GM12878 (cell line): ENCODE data around the gene P4HTM. TPM values are rescaled to one million over a fixed set of nuclear protein-coding genes. Genes with fewer than 3 reads are reported as not detected.

ENCODE experiments used
- ATAC-seq: fragments of 200-7000 bp; cut with Tn5 transposase; 3 replicates; pipeline ENCODE4 v1.9.1; 2020; ENCODE audit warnings: mild to moderate bottlenecking, moderate library complexity
- BruUV-seq: library from RNA; stranded (reverse); fragments of 400-500 nt; replicated peaks from 2 replicates; lab custom pipeline; 2021; lab: Mats Ljungman, UMichigan
- CTCF ChIA-PET: fragments of 300-600 bp; sonication (Branson Sonifier 250); formaldehyde crosslinking; extraction: SDS; loops from one replicate; lab custom pipeline; 2021; ENCODE audit warnings: inconsistent platforms; lab: Yijun Ruan, JAX
- POLR2A ChIA-PET: fragments of 350-600 bp; formaldehyde crosslinking; extraction: SDS; loops from one replicate; lab custom pipeline; 2021; ENCODE audit warnings: inconsistent platforms; lab: Charles Lee
- RAD21 ChIA-PET: fragments of 300-600 bp; sonication (Branson Sonifier 250); formaldehyde crosslinking; loops from one replicate; lab custom pipeline; 2023; ENCODE audit warnings: antibody characterized with exemption; ENCODE audit not compliant: unreplicated experiment; lab: Charles Lee
- SMC1A ChIA-PET: fragments of 300-600 bp; sonication (Branson Sonifier 250); formaldehyde crosslinking; loops from one replicate; lab custom pipeline; 2023; ENCODE audit not compliant: unreplicated experiment, uncharacterized antibody; lab: Charles Lee
- DNase-seq: peaks from one replicate; pipeline ENCODE4 v3.0.0-alpha.2; 2011; ENCODE audit warnings: low read depth, low spot score
- FAIRE-seq: peaks from 3 replicates; lab custom pipeline; 2011; peaks lifted over from hg19 to GRCh38; lab: Jason Lieb, UNC
- H2AFZ ChIP-seq: 2 replicates; pipeline ENCODE4 v1.6.0; 2011; ENCODE audit warnings: low read depth, low read length, control low read depth; ENCODE audit not compliant: control insufficient read depth
- H3K27ac ChIP-seq: 2 replicates; pipeline ENCODE4 v1.5.1; 2011; ENCODE audit warnings: control low read depth; ENCODE audit not compliant: control insufficient read depth, insufficient read depth
- H3K27me3 ChIP-seq, 2 experiments: replicated peaks in 1 of 2; 2 replicates each; pipeline versions ENCODE4 v1.6.0 to v1.6.1; 2011; ENCODE audit warnings: low read length in 1 of 2; ENCODE audit not compliant: control insufficient read depth in 2 of 2, insufficient read depth in 2 of 2
- H3K36me3 ChIP-seq, 2 experiments: 2 replicates each; pipeline ENCODE4 v1.5.1; 2011; ENCODE audit warnings: low read length in 1 of 2; ENCODE audit not compliant: control insufficient read depth in 2 of 2, insufficient read depth in 2 of 2
- H3K4me1 ChIP-seq: 2 replicates; pipeline ENCODE4 v1.6.1; 2011; ENCODE audit warnings: mild to moderate bottlenecking, low read length, moderate library complexity, mixed read lengths; ENCODE audit not compliant: control insufficient read depth, insufficient read depth
- H3K4me2 ChIP-seq: 2 replicates; pipeline ENCODE4 v1.6.0; 2011; ENCODE audit warnings: control low read depth; ENCODE audit not compliant: control insufficient read depth, insufficient read depth
- H3K4me3 ChIP-seq: fragments of 200-600 bp; sonication (generic); 2 replicates; pipeline ENCODE4 v1.5.1; 2016
- H3K79me2 ChIP-seq: 2 replicates; pipeline ENCODE4 v1.6.0; 2011; ENCODE audit warnings: low read length; ENCODE audit not compliant: control insufficient read depth, insufficient read depth
- H3K9ac ChIP-seq: 2 replicates; pipeline ENCODE4 v1.8.0; 2011; ENCODE audit warnings: low read length, control low read depth, mixed read lengths; ENCODE audit not compliant: control insufficient read depth, insufficient read depth
- H3K9me3 ChIP-seq: replicated peaks from 3 replicates; pipeline ENCODE4 v1.5.1; 2011; ENCODE audit warnings: mild to moderate bottlenecking, low read length; ENCODE audit not compliant: control insufficient read depth, insufficient read depth
- H4K20me1 ChIP-seq: 2 replicates; pipeline ENCODE4 v1.6.0; 2011; ENCODE audit not compliant: control insufficient read depth, insufficient read depth
- CBX3 ChIP-seq: fragments of 200-600 bp; sonication (generic); IDR thresholded peaks from 2 replicates; pipeline ENCODE4 v1.6.1; 2016; ENCODE audit warnings: low read depth, borderline replicate concordance
- CHD1 ChIP-seq: IDR thresholded peaks from 2 replicates; pipeline ENCODE4 v1.6.1; 2012; ENCODE audit warnings: low read depth, low read length, improper control_type of control experiment
- MYC ChIP-seq: IDR thresholded peaks from 2 replicates; pipeline ENCODE4 v1.6.1; 2011; ENCODE audit warnings: mild to moderate bottlenecking, low read length, moderate library complexity, inconsistent platforms; ENCODE audit not compliant: insufficient read depth, insufficient replicate concordance, insufficient read length, severe bottlenecking
- PAX8 ChIP-seq: fragments of 450-650 bp; IDR thresholded peaks from 2 replicates; pipeline ENCODE4 v1.6.1; 2017; ENCODE audit warnings: mild to moderate bottlenecking, moderate library complexity
- PML ChIP-seq: IDR thresholded peaks from 2 replicates; pipeline ENCODE4 v1.6.1; 2012; ENCODE audit warnings: low read length, inconsistent platforms
- SMARCA5 ChIP-seq: fragments of 450-650 bp; IDR thresholded peaks from 2 replicates; pipeline ENCODE4 v1.6.1; 2017; ENCODE audit warnings: mild to moderate bottlenecking
- SP1 ChIP-seq: IDR thresholded peaks from one replicate; pipeline ENCODE4 v1.6.1; 2011; ENCODE audit warnings: low read depth, low read length
- TARDBP ChIP-seq: IDR thresholded peaks from 2 replicates; pipeline ENCODE4 v1.6.1; 2016; ENCODE audit warnings: borderline replicate concordance
- WGBS: methylation state at CpG from one replicate; pipeline ENCODE4 v1.1.6; 2016; ENCODE audit warnings: low lambda C conversion rate; ENCODE audit not compliant: insufficient replicate concordance, insufficient coverage; ENCODE audit errors: missing lambda C conversion rate; 5-methylcytosine and 5-hydroxymethylcytosine counted together
- in situ Hi-C: fragments of 300-500 bp; cut with MboI; formaldehyde crosslinking; loops from 9 replicates; pipeline ENCODE4 v1.14.3; 2018; ENCODE audit warnings: mixed read lengths
- intact Hi-C: fragments of 100-400 bp; cut with micrococcal nuclease; formaldehyde crosslinking; loops from one replicate; pipeline ENCODE4 v1.14.2; 2022; ENCODE audit not compliant: unreplicated experiment
- polyA plus RNA-seq, 11 experiments: library from polyadenylated mRNA; depleted of rRNA in 4 of 11; unstranded in 6 of 11; stranded (reverse) in 5 of 11; fragments of >200 nt; fragmentation: Nextera tagmentation in 4 of 11; fragmentation: Illumina TruSeq in 1 of 11; extraction: Ambion mirVana in 4 of 11; extraction: Trizol in 1 of 11; gene quantifications; 1 replicate in 1 of 11; 2 replicates in 10 of 11; pipeline versions ENCODE4 v1.2.1 to v1.2.3, GENCODE V29; 2011 to 2016; ENCODE audit warnings: inconsistent platforms in 2 of 11, missing spikeins in 2 of 11, low read depth in 1 of 11
- total RNA-seq, 4 experiments: library from RNA; depleted of rRNA in 3 of 4; stranded (reverse); fragments of >200 nt in 3 of 4; fragmentation: Illumina TruSeq in 1 of 4; extraction: Trizol in 1 of 4; gene quantifications; 2 replicates each; pipeline versions ENCODE4 v1.2.1 to v1.2.3, GENCODE V29; 2013 to 2021
- TF ChIP-seq, protein P1 (sequence below): fragments of 450-650 bp; IDR thresholded peaks from 2 replicates; pipeline ENCODE4 v1.6.1; 2017; ENCODE audit warnings: antibody characterized with exemption, mild to moderate bottlenecking, moderate library complexity

The P4HTM gene
- total and polyA plus RNA-seq, 10 of the 15 experiments (the other 5 are each of a cell fraction or from before 2014, with no cell fraction given), result 0.76 to 28.8 (median 22.9) TPM

DNA sequence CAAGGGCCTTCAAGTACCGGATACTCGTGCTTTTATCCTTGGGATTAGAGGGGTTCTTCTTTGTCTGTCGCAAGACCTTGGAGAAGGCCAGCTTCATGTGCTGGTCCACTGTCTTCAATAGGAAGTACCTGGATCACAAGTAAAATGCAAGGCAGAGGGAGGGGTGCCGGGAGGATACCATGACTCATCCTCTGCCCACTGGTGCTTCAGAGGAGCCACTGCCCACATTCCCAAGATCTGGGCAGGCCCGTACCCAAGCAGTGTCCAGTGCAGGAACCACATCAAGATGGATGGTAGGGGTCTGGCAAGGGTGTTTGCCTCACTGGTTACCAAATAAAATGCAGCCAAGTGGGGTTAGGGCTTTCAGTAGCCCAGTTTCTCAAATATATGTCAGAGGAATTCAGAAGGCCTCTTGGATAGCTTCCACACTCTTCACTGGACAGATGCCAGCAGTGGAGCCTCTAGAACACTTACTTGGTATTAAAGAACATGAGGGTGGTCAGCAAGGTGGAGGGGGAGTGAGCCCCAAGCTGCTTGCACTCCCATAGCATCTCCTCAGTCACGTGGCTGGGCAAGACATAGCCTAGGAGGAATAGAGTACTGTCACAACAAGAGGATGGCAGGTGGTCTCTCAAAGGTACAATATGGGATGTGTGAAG is 42.7 kb downstream of the P4HTM start:
- Histone ChIP-seq H3K9ac (no peak overlapping the region), H3K27me3 (no peaks in the 10 kb centered on the region), H3K27ac (no peak overlapping the region), H3K9me3 (no peaks in the 10 kb centered on the region), H3K4me3 (no peak overlapping the region), H3K36me3 (peaks cover 19 to 38% of the 10 kb centered on the region in 2 experiments), H2AFZ (no peak overlapping the region), H3K79me2 (peaks cover 14% of the 10 kb centered on the region), H3K4me2 (no peak overlapping the region), H4K20me1 (no peaks in the 10 kb centered on the region), H3K4me1 (no peaks in the 10 kb centered on the region)
- FAIRE-seq (no peak), ATAC-seq (no peak), DNase-seq (no peak)
- no TSS peak for BruUV-seq
- intact Hi-C loops, result no loop called here
- ChIA-PET RAD21 (no interaction called here), CTCF (interaction anchor here (1.7 kb wide), 1 partner anchor 11 kb away, joined by 5 read pairs; the partner anchor contains the start of gene NDUFAF3), SMC1A (interaction anchor here (1.3 kb wide), 1 partner anchor 25 kb away, joined by 5 read pairs; the partner anchor contains the start of gene WDR6), POLR2A (interaction anchor here (0.5 to 1.1 kb wide), 4 partner anchors 9 to 342 kb away, joined by 3 to 8 read pairs (median 3); partner anchors contain the start of gene NDUFAF3)
- WGBS, result 98% methylated on average over 6 of the region's 6 CpGs
- in situ Hi-C loops, result no loop called here
- TF ChIP-seq TARDBP (no peak), PML (no peak), CHD1 (no peak), MYC (no peak), SP1 (no peak), CBX3 (no peak), PAX8 (no peak), SMARCA5 (no peak)
- TF ChIP-seq, protein P1, sequence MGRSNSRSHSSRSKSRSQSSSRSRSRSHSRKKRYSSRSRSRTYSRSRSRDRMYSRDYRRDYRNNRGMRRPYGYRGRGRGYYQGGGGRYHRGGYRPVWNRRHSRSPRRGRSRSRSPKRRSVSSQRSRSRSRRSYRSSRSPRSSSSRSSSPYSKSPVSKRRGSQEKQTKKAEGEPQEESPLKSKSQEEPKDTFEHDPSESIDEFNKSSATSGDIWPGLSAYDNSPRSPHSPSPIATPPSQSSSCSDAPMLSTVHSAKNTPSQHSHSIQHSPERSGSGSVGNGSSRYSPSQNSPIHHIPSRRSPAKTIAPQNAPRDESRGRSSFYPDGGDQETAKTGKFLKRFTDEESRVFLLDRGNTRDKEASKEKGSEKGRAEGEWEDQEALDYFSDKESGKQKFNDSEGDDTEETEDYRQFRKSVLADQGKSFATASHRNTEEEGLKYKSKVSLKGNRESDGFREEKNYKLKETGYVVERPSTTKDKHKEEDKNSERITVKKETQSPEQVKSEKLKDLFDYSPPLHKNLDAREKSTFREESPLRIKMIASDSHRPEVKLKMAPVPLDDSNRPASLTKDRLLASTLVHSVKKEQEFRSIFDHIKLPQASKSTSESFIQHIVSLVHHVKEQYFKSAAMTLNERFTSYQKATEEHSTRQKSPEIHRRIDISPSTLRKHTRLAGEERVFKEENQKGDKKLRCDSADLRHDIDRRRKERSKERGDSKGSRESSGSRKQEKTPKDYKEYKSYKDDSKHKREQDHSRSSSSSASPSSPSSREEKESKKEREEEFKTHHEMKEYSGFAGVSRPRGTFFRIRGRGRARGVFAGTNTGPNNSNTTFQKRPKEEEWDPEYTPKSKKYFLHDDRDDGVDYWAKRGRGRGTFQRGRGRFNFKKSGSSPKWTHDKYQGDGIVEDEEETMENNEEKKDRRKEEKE, result no peak
